Measurements from ENCODE around the gene NRDC.

- TF ChIP-seq CTCF (IDR thresholded peaks at IDR 0.05) (no peak), POLR2A (IDR thresholded peaks at IDR 0.05) (no peak)
Observed at GRCh38 chr1:51756290-51756689, 122.2 kb downstream of the NRDC start.
